GM19035 (cell line): Measurements from ENCODE around the gene GBP1.
"Not testable (repeated sequence)": the region's sequence is repeated elsewhere in the genome, so short reads cannot be mapped to it uniquely, and the experiment has no call there.

Source experiments
- ATAC-seq: cut with Tn5 transposase; IDR thresholded peaks from one replicate; pipeline ENCODE4 v1.9.1; 2021; ENCODE audit not compliant: unreplicated experiment

Gene GBP1

GRCh38 chr1:89051955-89052312 is 13.1 kb downstream of the GBP1 start:
- ATAC-seq = no peak

- no peak for ATAC-seq
Measured at GRCh38 chr1:89051300-89051954, 13.6 kb downstream of the GBP1 start.

- no peak for ATAC-seq
Measured at GRCh38 chr1:89050649-89051033, 14.4 kb downstream of the GBP1 start.

GRCh38 chr1:89049901-89050648 is 14.9 kb downstream of the GBP1 start:
- not testable (repeated sequence) for ATAC-seq

- not testable (repeated sequence) for ATAC-seq
Measured at GRCh38 chr1:89049187-89049586, 15.8 kb downstream of the GBP1 start.

- ATAC-seq = no peak
Measured at GRCh38 chr1:89047734-89048133, 17.3 kb downstream of the GBP1 start.

- ATAC-seq = peak; percentile 71
Measured at GRCh38 chr1:89046318-89047183, 18.5 kb downstream of the GBP1 start.

- no peak for ATAC-seq
Measured at GRCh38 chr1:89044970-89045721, 19.9 kb downstream of the GBP1 start.

- no peak for ATAC-seq
Measured at GRCh38 chr1:89043940-89044339, 21.1 kb downstream of the GBP1 start.

GRCh38 chr1:89042491-89042890 is 22.5 kb downstream of the GBP1 start:
- no peak for ATAC-seq

- ATAC-seq = no peak
Measured at GRCh38 chr1:89041721-89042120, 23.3 kb downstream of the GBP1 start.

- ATAC-seq = peak; percentile 96
Measured at GRCh38 chr1:89041119-89041641, 23.8 kb downstream of the GBP1 start.

- ATAC-seq = no peak
Measured at GRCh38 chr1:89040315-89040626, 24.7 kb downstream of the GBP1 start.

GRCh38 chr1:89037186-89037585 is 27.8 kb downstream of the GBP1 start:
- ATAC-seq = no peak

- ATAC-seq = no peak
Measured at GRCh38 chr1:89035080-89035479, 29.9 kb downstream of the GBP1 start.

- ATAC-seq = not testable (repeated sequence)
Measured at GRCh38 chr1:89034004-89034403, 31.0 kb downstream of the GBP1 start.

GRCh38 chr1:89029051-89029450 is 36.0 kb downstream of the GBP1 start:
- ATAC-seq = not testable (repeated sequence)

GRCh38 chr1:89025928-89026327 is 39.1 kb downstream of the GBP1 start:
- ATAC-seq = no peak

GRCh38 chr1:89023026-89023425 is 42.0 kb downstream of the GBP1 start:
- ATAC-seq = peak; percentile 11

GRCh38 chr1:89022167-89022959 is 42.6 kb downstream of the GBP1 start, which contains the start of gene GBP3:
Gene GBP3 (minus strand): TSS chr1:89022866. CDS start chr1:89020721, 2,145 bp downstream.
- ATAC-seq = peak; percentile 81
